Stimulated activated CD4-positive, alpha-beta T cell treated with anti-CD3 and anti-CD28 coated beads, Interleukin-4, amount 100 ng/mL, for 48 hours (primary cell): ENCODE data around the gene FUOM.
"Not testable (repeated sequence)": the region's sequence is repeated elsewhere in the genome, so short reads cannot be mapped to it uniquely, and the experiment has no call there.

Source experiments
- DNase-seq, 2 donors: peaks; one replicate each; pipeline ENCODE4 v3.0.0-alpha.2; 2020; ENCODE audit warnings: low read depth in 2 of 2

The FUOM gene

GRCh38 chr10:133332936-133333699, 24.7 kb downstream of the FUOM start:
- DNase-seq, result no peak

GRCh38 chr10:133329491-133330202, 28.2 kb downstream of the FUOM start:
- peak; percentile 86 to 89 for DNase-seq

- no peak for DNase-seq
These were observed 29.2 kb downstream of the FUOM start for GRCh38 chr10:133328358-133329343.

GRCh38 chr10:133327651-133328357, 30.0 kb downstream of the FUOM start:
- DNase-seq, result no peak

- DNase-seq, result no peak
These were observed 30.8 kb downstream of the FUOM start for GRCh38 chr10:133326745-133327650.

GRCh38 chr10:133326223-133326551, 31.6 kb downstream of the FUOM start:
- no peak for DNase-seq

GRCh38 chr10:133325440-133326222, 32.2 kb downstream of the FUOM start:
- no peak for DNase-seq

- DNase-seq, result no peak
These were observed 33.0 kb downstream of the FUOM start for GRCh38 chr10:133324857-133325260.

GRCh38 chr10:133324198-133324792, 33.5 kb downstream of the FUOM start:
- peak; percentile 52 to 65 for DNase-seq

GRCh38 chr10:133322064-133322709, 35.6 kb downstream of the FUOM start:
- not testable (repeated sequence) for DNase-seq

GRCh38 chr10:133320852-133321422, 36.9 kb downstream of the FUOM start:
- not testable (repeated sequence) for DNase-seq

- DNase-seq, result peak; percentile 68 to 71
These were observed 39.2 kb downstream of the FUOM start for GRCh38 chr10:133318494-133319127.

- DNase-seq, result no peak
These were observed 41.1 kb downstream of the FUOM start for GRCh38 chr10:133316732-133317131.

GRCh38 chr10:133316266-133316665, 41.6 kb downstream of the FUOM start:
- no peak for DNase-seq

- no peak for DNase-seq
These were observed 42.0 kb downstream of the FUOM start for GRCh38 chr10:133315847-133316246.

- DNase-seq, result no peak
These were observed 42.9 kb downstream of the FUOM start for GRCh38 chr10:133314911-133315310.

GRCh38 chr10:133313192-133313591, 44.6 kb downstream of the FUOM start:
- no peak for DNase-seq

- no peak for DNase-seq
These were observed 45.1 kb downstream of the FUOM start for GRCh38 chr10:133312769-133313145.
